Sigmoid colon (tissue), 7 donors: ENCODE measurements around the gene CORO2B. TPM values are rescaled to one million over a fixed set of nuclear protein-coding genes. Genes with fewer than 3 reads are reported as not detected.
A peak's percentile ranks its signal among the peaks of the same experiment; 100 is the strongest.

Experiments
- DNase-seq: peaks from one replicate; pipeline ENCODE4 v3.0.0-alpha.2; 2019
- H3K27ac ChIP-seq, 4 donors: fragments of 200-600 bp; sonication (generic); one replicate each; pipeline ENCODE4 v1.5.1; 2016 to 2019; ENCODE audit warnings: mild to moderate bottlenecking in 1 of 4
- H3K27me3 ChIP-seq, 3 donors: fragments of 200-600 bp; sonication (generic); one replicate each; pipeline ENCODE4 v1.5.1; 2019; ENCODE audit warnings: mild to moderate bottlenecking in 1 of 3
- H3K36me3 ChIP-seq, 4 donors: fragments of 200-600 bp; sonication (generic); one replicate each; pipeline ENCODE4 v1.5.1; 2016 to 2019
- H3K4me1 ChIP-seq, 4 donors: fragments of 200-600 bp; sonication (generic); one replicate each; pipeline ENCODE4 v1.5.1; 2017 to 2019
- H3K4me3 ChIP-seq, 4 donors: fragments of 200-600 bp; sonication (generic); one replicate each; pipeline ENCODE4 v1.5.1; 2017 to 2019; ENCODE audit warnings: mild to moderate bottlenecking in 2 of 4, moderate library complexity in 1 of 4
- H3K9me3 ChIP-seq, 4 donors: fragments of 200-600 bp in 3 of 4; sonication (generic) in 3 of 4; one replicate each; pipeline versions ENCODE4 v1.5.1 to v1.6.1; 2013 to 2019
- CTCF ChIP-seq, 4 experiments: fragments of 450-650 bp in 3 of 4; fragments of 200-600 bp in 1 of 4; IDR thresholded peaks; one replicate each; pipeline ENCODE4 v1.5.1; 2016 to 2019; ENCODE audit warnings: antibody characterized with exemption in 4 of 4, mild to moderate bottlenecking in 3 of 4, moderate library complexity in 2 of 4
- EP300 ChIP-seq, 4 donors: sonication (generic); formaldehyde crosslinking; IDR thresholded peaks; one replicate each; pipeline ENCODE4 v1.6.1; 2017; ENCODE audit warnings: antibody characterized with exemption in 4 of 4
- POLR2A ChIP-seq, 2 donors: fragments of 450-650 bp; IDR thresholded peaks; one replicate each; pipeline ENCODE4 v1.6.1; 2016; ENCODE audit warnings: antibody characterized with exemption in 2 of 2, mild to moderate bottlenecking in 2 of 2, moderate library complexity in 2 of 2
- POLR2AphosphoS5 ChIP-seq, 4 donors: sonication (generic); formaldehyde crosslinking; IDR thresholded peaks; one replicate each; pipeline ENCODE4 v1.6.1; 2017; ENCODE audit warnings: antibody characterized with exemption in 4 of 4
- WGBS, 2 donors: extraction: QIAGEN DNeasy Blood & Tissue Kit; methylation state at CpG; one replicate each; pipeline ENCODE4 v1.1.7; 2013; 5-methylcytosine and 5-hydroxymethylcytosine counted together
- intact Hi-C: fragments of 100-400 bp; cut with DNase I; formaldehyde crosslinking; loops from one replicate; pipeline ENCODE4 v1.15.1; 2023
- polyA plus RNA-seq, 3 donors: library from polyadenylated mRNA; stranded (reverse); fragments of 200-250 nt; gene quantifications; one replicate each; pipeline ENCODE4 v1.2.3, GENCODE V29; 2013
- total RNA-seq, 4 donors: library from RNA; depleted of rRNA; stranded (reverse); fragments of >200 nt; gene quantifications; one replicate each; pipeline ENCODE4 v1.1.0, GENCODE V29; 2016
- donor health status: healthy with polysubstance abuse.
- donor health status: Bipolar disorder and iron deficiency.
- donor health status: healthy.

The CORO2B gene
- total and polyA plus RNA-seq, 7 donors = 0.46 to 3.9 (median 3.1) TPM

GRCh38 chr15:68696414-68697363, 117.9 kb downstream of the CORO2B start:
- Histone ChIP-seq H3K36me3 (no peaks in the 10 kb centered on the region), H3K4me3 (no peak overlapping the region), H3K27ac (no peak overlapping the region), H3K27me3 (no peaks in the 10 kb centered on the region), H3K9me3 (no peaks in the 10 kb centered on the region), H3K4me1 (peaks cover 0 to 23% (median 18%) of the 10 kb centered on the region in 4 donors)
- WGBS, 2 donors = 90 to 92% methylated on average over 8 of the region's 8 CpGs
- intact Hi-C loops = no loop called here
- TF ChIP-seq POLR2A (IDR thresholded peaks at IDR 0.05) (no peak), EP300 (IDR thresholded peaks at IDR 0.05) (no peak), POLR2AphosphoS5 (IDR thresholded peaks at IDR 0.05) (no peak), CTCF (IDR thresholded peaks at IDR 0.05) (no peak)
- DNase-seq = no peak

GRCh38 chr15:68697711-68698690, 119.2 kb downstream of the CORO2B start:
- intact Hi-C loops = no loop called here
- H3K4me1 ChIP-seq = peaks cover 0 to 22% (median 17%) of the 10 kb centered on the region in 4 donors
- no peaks in the 10 kb centered on the region for H3K9me3 ChIP-seq
- H3K4me3 ChIP-seq = no peak overlapping the region
- H3K27me3 ChIP-seq = no peaks in the 10 kb centered on the region
- TF ChIP-seq POLR2AphosphoS5 (IDR thresholded peaks at IDR 0.05) = no peak
- TF ChIP-seq POLR2A (IDR thresholded peaks at IDR 0.05) = no peak
- TF ChIP-seq CTCF (IDR thresholded peaks at IDR 0.05) = no peak
- no peak for TF ChIP-seq EP300 (IDR thresholded peaks at IDR 0.05)
- H3K27ac ChIP-seq = no peak overlapping the region
- H3K36me3 ChIP-seq = no peaks in the 10 kb centered on the region
- 81 to 85% methylated on average over 9 of the region's 9 CpGs for WGBS, 2 donors
- DNase-seq = no peak

GRCh38 chr15:68698708-68699107, 119.9 kb downstream of the CORO2B start:
- TF ChIP-seq POLR2A (IDR thresholded peaks at IDR 0.05) (no peak), CTCF (IDR thresholded peaks at IDR 0.05) (no peak), EP300 (IDR thresholded peaks at IDR 0.05) (no peak)
- intact Hi-C loops = no loop called here
- Histone ChIP-seq H3K4me1 (peaks cover 0 to 17% (median 16%) of the 10 kb centered on the region in 4 donors), H3K9me3 (no peaks in the 10 kb centered on the region), H3K27ac (no peak overlapping the region), H3K4me3 (no peak overlapping the region), H3K27me3 (no peaks in the 10 kb centered on the region), H3K36me3 (no peaks in the 10 kb centered on the region)
- no peak for DNase-seq
- 63 to 73% methylated on average over 5 of the region's 5 CpGs for WGBS, 2 donors

GRCh38 chr15:68699124-68699880, 120.5 kb downstream of the CORO2B start:
- intact Hi-C loops = no loop called here

More at GRCh38 chr15:68699124-68699880, 120.5 kb downstream of the CORO2B start:
- no peaks in the 10 kb centered on the region for H3K36me3 ChIP-seq
- H3K4me3 ChIP-seq = no peak overlapping the region
- H3K27ac ChIP-seq = peak overlapping the region in 1 of 4 donors; percentile 73
- no peak for DNase-seq
- no peaks in the 10 kb centered on the region for H3K27me3 ChIP-seq
- H3K4me1 ChIP-seq = peaks cover 0 to 17% (median 16%) of the 10 kb centered on the region in 4 donors
- H3K9me3 ChIP-seq = no peaks in the 10 kb centered on the region
- WGBS, 2 donors = 76 to 85% methylated on average over 12 of the region's 12 CpGs
- TF ChIP-seq POLR2A (IDR thresholded peaks at IDR 0.05) = no peak
- no peak for TF ChIP-seq CTCF (IDR thresholded peaks at IDR 0.05)
- TF ChIP-seq EP300 (IDR thresholded peaks at IDR 0.05) = no peak
- no peak for TF ChIP-seq POLR2AphosphoS5 (IDR thresholded peaks at IDR 0.05)
